ENCODE measurements around the gene DOK3. TPM values are rescaled to one million over a fixed set of nuclear protein-coding genes. Genes with fewer than 3 reads are reported as not detected.

Gene DOK3
- total RNA-seq, 1 experiment from 2014 or later, result 14.5 TPM

GRCh38 chr5:177520916-177521513 is 11.4 kb upstream of the DOK3 start:
- BruUV-seq (replicated peaks), result no TSS peak
- CTCF ChIA-PET, result no interaction called here
- no peak for DNase-seq
- no peak for TF ChIP-seq CTCF (IDR thresholded peaks at IDR 0.05; ENCODE audit: unreplicated experiment)
- no peaks in the 10 kb centered on the region for H3K9me3 Mint-ChIP-seq (ENCODE audit: low read depth, unreplicated experiment)
- no peaks in the 10 kb centered on the region for H3K27me3 Mint-ChIP-seq (ENCODE audit: unreplicated experiment)
- H3K4me3 Mint-ChIP-seq (ENCODE audit: low read depth, unreplicated experiment), result no peak overlapping the region
- H3K4me1 Mint-ChIP-seq (ENCODE audit: low read depth, unreplicated experiment), result peaks cover 2% of the 10 kb centered on the region
- peaks cover 58% of the 10 kb centered on the region for H3K36me3 Mint-ChIP-seq (ENCODE audit: insufficient read depth, unreplicated experiment)
- intact Hi-C loops (cut with micrococcal nuclease; ENCODE audit: unreplicated experiment), result no loop called here
- H3K27ac Mint-ChIP-seq (ENCODE audit: unreplicated experiment), result no peak overlapping the region

- CTCF ChIA-PET, result no interaction called here
- Mint-ChIP-seq H3K27me3 (ENCODE audit: unreplicated experiment) (no peaks in the 10 kb centered on the region), H3K36me3 (ENCODE audit: insufficient read depth, unreplicated experiment) (peaks cover 66% of the 10 kb centered on the region), H3K27ac (ENCODE audit: unreplicated experiment) (no peak overlapping the region), H3K9me3 (ENCODE audit: low read depth, unreplicated experiment) (no peaks in the 10 kb centered on the region), H3K4me3 (ENCODE audit: low read depth, unreplicated experiment) (no peak overlapping the region), H3K4me1 (ENCODE audit: low read depth, unreplicated experiment) (peaks cover 9% of the 10 kb centered on the region)
- DNase-seq, result no peak
- TF ChIP-seq CTCF (IDR thresholded peaks at IDR 0.05; ENCODE audit: unreplicated experiment), result no peak
- no TSS peak for BruUV-seq (replicated peaks)
- intact Hi-C loops (cut with micrococcal nuclease; ENCODE audit: unreplicated experiment), result no loop called here
These were observed 10.6 kb upstream of the DOK3 start for GRCh38 chr5:177520271-177520670.

- H3K27ac Mint-ChIP-seq (ENCODE audit: unreplicated experiment), result no peak overlapping the region
- peaks cover 68% of the 10 kb centered on the region for H3K36me3 Mint-ChIP-seq (ENCODE audit: insufficient read depth, unreplicated experiment)
- intact Hi-C loops (cut with micrococcal nuclease; ENCODE audit: unreplicated experiment), result no loop called here
These were observed 10.0 kb upstream of the DOK3 start for GRCh38 chr5:177519463-177520235.

More at GRCh38 chr5:177519463-177520235, 10.0 kb upstream of the DOK3 start:
- DNase-seq, result no peak
- BruUV-seq (replicated peaks), result no TSS peak
- H3K4me3 Mint-ChIP-seq (ENCODE audit: low read depth, unreplicated experiment), result no peak overlapping the region
- CTCF ChIA-PET, result no interaction called here
- no peak for TF ChIP-seq CTCF (IDR thresholded peaks at IDR 0.05; ENCODE audit: unreplicated experiment)
- H3K4me1 Mint-ChIP-seq (ENCODE audit: low read depth, unreplicated experiment), result peaks cover 11% of the 10 kb centered on the region
- no peaks in the 10 kb centered on the region for H3K9me3 Mint-ChIP-seq (ENCODE audit: low read depth, unreplicated experiment)
- no peaks in the 10 kb centered on the region for H3K27me3 Mint-ChIP-seq (ENCODE audit: unreplicated experiment)
